SU-DHL-6 (cell line): Measurements from ENCODE around the gene EYS.

Experiments used
- H2AFZ ChIP-seq: fragments of 200-600 bp; sonication (generic); 2 replicates; pipeline ENCODE4 v1.6.1; 2014; ENCODE audit warnings: low read depth, mild to moderate bottlenecking, moderate library complexity, mixed read lengths, antibody characterized with exemption, low read length; ENCODE audit not compliant: severe bottlenecking
- H3F3A ChIP-seq: fragments of 200-600 bp; shearing (Covaris generic); 2 replicates; pipeline ENCODE4 v1.6.0; 2016; ENCODE audit warnings: antibody characterized with exemption, mild to moderate bottlenecking; ENCODE audit not compliant: insufficient read depth
- H3K27ac ChIP-seq: fragments of 200-600 bp; sonication (generic); 2 replicates; pipeline ENCODE4 v1.5.1; 2016; ENCODE audit warnings: low read depth, mild to moderate bottlenecking, low read length, moderate library complexity, mixed read lengths
- H3K27me3 ChIP-seq: fragments of 200-600 bp; sonication (generic), shearing (Covaris generic); 2 replicates; pipeline ENCODE4 v1.6.0; 2014; ENCODE audit warnings: mild to moderate bottlenecking, low read length
- H3K36me3 ChIP-seq: fragments of 200-600 bp; sonication (generic); 2 replicates; pipeline ENCODE4 v1.6.1; 2014; ENCODE audit warnings: mild to moderate bottlenecking, low read length, mixed read lengths
- H3K4me2 ChIP-seq: fragments of 300-600, 200-600 bp; shearing (Covaris generic), sonication (generic); 2 replicates; pipeline ENCODE4 v1.6.0; 2014; ENCODE audit warnings: low read length, low read depth, mild to moderate bottlenecking; ENCODE audit not compliant: poor library complexity, severe bottlenecking
- H3K4me3 ChIP-seq: fragments of 200-600 bp; sonication (generic); 2 replicates; pipeline ENCODE4 v1.5.1; 2014; ENCODE audit warnings: antibody characterized with exemption, low read length, mild to moderate bottlenecking, mixed read lengths; ENCODE audit not compliant: insufficient read depth, poor library complexity, severe bottlenecking
- H3K79me2 ChIP-seq: fragments of 200-600 bp; sonication (generic); 2 replicates; pipeline ENCODE4 v1.6.1; 2014; ENCODE audit warnings: mild to moderate bottlenecking, low read length, moderate library complexity; ENCODE audit not compliant: insufficient read depth
- H3K9ac ChIP-seq: fragments of 200-600 bp; sonication (generic); 2 replicates; pipeline ENCODE4 v1.7.0; 2014; ENCODE audit warnings: mild to moderate bottlenecking, low read length
- H3K9me2 ChIP-seq: fragments of 200-600 bp; sonication (generic); replicated peaks from 2 replicates; pipeline ENCODE4 v1.6.1; 2014; ENCODE audit warnings: low read length; ENCODE audit not compliant: insufficient read depth
- H3K9me3 ChIP-seq: fragments of 200-600 bp; sonication (generic); 2 replicates; pipeline ENCODE4 v1.6.1; 2014; ENCODE audit warnings: low read length, mixed read lengths; ENCODE audit not compliant: insufficient read depth
- H4K20me1 ChIP-seq: fragments of 200-600 bp; sonication (generic); 2 replicates; pipeline ENCODE4 v1.6.1; 2014; ENCODE audit warnings: low read depth, mild to moderate bottlenecking, antibody characterized with exemption, low read length, moderate library complexity, mixed read lengths
- CTCF ChIP-seq: fragments of 200-600 bp; sonication (generic); IDR thresholded peaks from one replicate; pipeline ENCODE4 v1.5.1; 2017; ENCODE audit warnings: antibody characterized with exemption, mild to moderate bottlenecking, low read length, moderate library complexity; ENCODE audit not compliant: insufficient read depth, poor library complexity, severe bottlenecking
- EZH2phosphoT487 ChIP-seq: fragments of 200-600 bp; sonication (generic), shearing (Covaris generic); conservative IDR thresholded peaks from 2 replicates; pipeline ENCODE4 v1.6.1; 2018; ENCODE audit warnings: mild to moderate bottlenecking, antibody characterized with exemption, low read length, moderate library complexity, mixed read lengths

EYS gene

GRCh38 chr6:64665137-64665536 is 1041.9 kb downstream of the EYS start:
- no peak for TF ChIP-seq CTCF
- TF ChIP-seq EZH2phosphoT487 = no peak
- Histone ChIP-seq H3K4me2 (no peak overlapping the region), H3K9me3 (no peaks in the 10 kb centered on the region), H2AFZ (no peak overlapping the region), H4K20me1 (no peaks in the 10 kb centered on the region), H3K9me2 (no peaks in the 10 kb centered on the region), H3K4me3 (no peak overlapping the region), H3K79me2 (no peaks in the 10 kb centered on the region), H3F3A (no peaks in the 10 kb centered on the region), H3K9ac (no peak overlapping the region), H3K27me3 (no peaks in the 10 kb centered on the region), H3K36me3 (no peaks in the 10 kb centered on the region), H3K27ac (no peak overlapping the region)

GRCh38 chr6:64664480-64664879 is 1042.5 kb downstream of the EYS start:
- Histone ChIP-seq H4K20me1 (no peaks in the 10 kb centered on the region), H3K4me2 (no peak overlapping the region), H2AFZ (no peak overlapping the region), H3K36me3 (no peaks in the 10 kb centered on the region), H3K9ac (no peak overlapping the region), H3K4me3 (no peak overlapping the region), H3K9me3 (no peaks in the 10 kb centered on the region), H3F3A (no peaks in the 10 kb centered on the region), H3K27me3 (no peaks in the 10 kb centered on the region), H3K9me2 (no peaks in the 10 kb centered on the region), H3K79me2 (no peaks in the 10 kb centered on the region), H3K27ac (no peak overlapping the region)
- no peak for TF ChIP-seq EZH2phosphoT487
- no peak for TF ChIP-seq CTCF

- no peaks in the 10 kb centered on the region for H3K79me2 ChIP-seq
- no peaks in the 10 kb centered on the region for H4K20me1 ChIP-seq
- H3K9me3 ChIP-seq = no peaks in the 10 kb centered on the region
- no peak overlapping the region for H3K4me3 ChIP-seq
- H3K36me3 ChIP-seq = no peaks in the 10 kb centered on the region
- H3K27me3 ChIP-seq = no peaks in the 10 kb centered on the region
- TF ChIP-seq CTCF (no peak), EZH2phosphoT487 (no peak)
- no peaks in the 10 kb centered on the region for H3K9me2 ChIP-seq
- H2AFZ ChIP-seq = no peak overlapping the region
- H3K9ac ChIP-seq = no peak overlapping the region
- H3F3A ChIP-seq = no peaks in the 10 kb centered on the region
- no peak overlapping the region for H3K27ac ChIP-seq
- H3K4me2 ChIP-seq = no peak overlapping the region
Measured at GRCh38 chr6:64644024-64644423, 1063.0 kb downstream of the EYS start.
